Neural progenitor cell (in vitro differentiated cells): Measurements from ENCODE around the gene UNC45A. TPM values are rescaled to one million over a fixed set of nuclear protein-coding genes. Genes with fewer than 3 reads are reported as not detected.

Experiments used
- DNase-seq: peaks from one replicate; pipeline ENCODE4 v3.0.0-alpha.2; 2016; ENCODE audit warnings: low spot score
- H2AFZ ChIP-seq: fragments of 200-600 bp; sonication (generic); replicated peaks from 2 replicates; pipeline ENCODE4 v1.6.1; 2016; ENCODE audit warnings: antibody characterized with exemption
- H3F3A ChIP-seq: fragments of 200-600 bp; sonication (generic); 2 replicates; pipeline ENCODE4 v1.6.1; 2016; ENCODE audit warnings: antibody characterized with exemption, low read depth
- H3K27ac ChIP-seq: fragments of 200-600 bp; sonication (generic); 2 replicates; pipeline ENCODE4 v1.5.1; 2016; ENCODE audit warnings: mild to moderate bottlenecking
- H3K27me3 ChIP-seq: fragments of 200-600 bp; sonication (generic); 2 replicates; pipeline ENCODE4 v1.6.1; 2016; ENCODE audit warnings: mild to moderate bottlenecking, moderate library complexity
- H3K36me3 ChIP-seq: fragments of 200-600 bp; sonication (generic); 2 replicates; pipeline ENCODE4 v1.5.1; 2016
- H3K4me1 ChIP-seq: fragments of 200-600 bp; sonication (generic); 2 replicates; pipeline ENCODE4 v1.6.1; 2016; ENCODE audit warnings: mixed run types
- H3K4me2 ChIP-seq: fragments of 200-600 bp; sonication (generic); 2 replicates; pipeline ENCODE4 v1.6.1; 2016
- H3K4me3 ChIP-seq: fragments of 200-600 bp; sonication (generic); 2 replicates; pipeline ENCODE4 v1.5.1; 2016
- H3K79me2 ChIP-seq: fragments of 200-600 bp; sonication (generic); 2 replicates; pipeline ENCODE4 v1.6.1; 2016; ENCODE audit warnings: low read depth
- H3K9ac ChIP-seq: fragments of 200-600 bp; sonication (generic); 2 replicates; pipeline ENCODE4 v1.6.1; 2016
- H3K9me3 ChIP-seq: fragments of 200-600 bp; sonication (generic); 2 replicates; pipeline ENCODE4 v1.5.1; 2016; ENCODE audit warnings: low read depth
- H4K20me1 ChIP-seq: fragments of 200-600 bp; sonication (generic); 2 replicates; pipeline ENCODE4 v1.6.1; 2016; ENCODE audit warnings: low read depth
- H3K27ac Mint-ChIP-seq: 3 replicates; pipeline ENCODE4 v1.8.0; 2021; ENCODE audit warnings: mixed read lengths
- H3K27me3 Mint-ChIP-seq: 2 replicates; pipeline ENCODE4 v1.8.0; 2022; ENCODE audit warnings: low read depth, mild to moderate bottlenecking, inconsistent platforms, moderate library complexity, mixed read lengths; ENCODE audit not compliant: insufficient read depth
- H3K36me3 Mint-ChIP-seq: 3 replicates; pipeline ENCODE4 v1.8.0; 2021; ENCODE audit warnings: mixed read lengths
- H3K4me1 Mint-ChIP-seq: 3 replicates; pipeline ENCODE4 v1.8.0; 2021; ENCODE audit warnings: mixed read lengths
- H3K4me3 Mint-ChIP-seq: 3 replicates; pipeline ENCODE4 v1.8.0; 2021; ENCODE audit warnings: mild to moderate bottlenecking, moderate library complexity, mixed read lengths
- H3K9me3 Mint-ChIP-seq: 3 replicates; pipeline ENCODE4 v1.8.0; 2020; ENCODE audit warnings: mixed read lengths
- EZH2 ChIP-seq: fragments of 200-600 bp; sonication (generic); IDR thresholded peaks from 2 replicates; pipeline ENCODE4 v1.6.1; 2017; ENCODE audit warnings: antibody characterized with exemption, mild to moderate bottlenecking, moderate library complexity
- EZH2phosphoT487 ChIP-seq: fragments of 200-600 bp; sonication (generic); IDR thresholded peaks from 2 replicates; pipeline ENCODE4 v1.6.1; 2017; ENCODE audit warnings: antibody characterized with exemption
- total RNA-seq: library from RNA; depleted of rRNA; stranded (reverse); fragments of >200 nt; gene quantifications from 2 replicates; pipeline ENCODE4 v1.2.3, GENCODE V29; 2015; ENCODE audit warnings: low replicate concordance
- TF ChIP-seq, protein P1 (sequence below): fragments of 200-600 bp; sonication (generic); IDR thresholded peaks from 2 replicates; pipeline ENCODE4 v1.5.1; 2017; ENCODE audit warnings: antibody characterized with exemption, mild to moderate bottlenecking

UNC45A gene
- total RNA-seq, 1 donor from 2014 or later, result 47.7 TPM

- Mint-ChIP-seq H3K27me3 (peaks cover 2% of the 10 kb centered on the region), H3K9me3 (no peaks in the 10 kb centered on the region), H3K4me3 (peak within 1 kb of the TSS; percentile 91), H3K36me3 (peaks cover 17% of the 10 kb centered on the region), H3K27ac (no peak within 1 kb of the TSS), H3K4me1 (peaks cover 12% of the 10 kb centered on the region)
- Histone ChIP-seq H3F3A (peaks cover 25% of the 10 kb centered on the region), H3K36me3 (no peaks in the 10 kb centered on the region), H3K9ac (peak within 1 kb of the TSS; percentile 44), H3K79me2 (no peaks in the 10 kb centered on the region), H3K4me2 (peak within 1 kb of the TSS; percentile 89), H4K20me1 (peaks cover 4% of the 10 kb centered on the region), H3K27ac (no peak within 1 kb of the TSS), H3K27me3 (peaks cover 33% of the 10 kb centered on the region), H3K9me3 (no peaks in the 10 kb centered on the region), H2AFZ (peak within 1 kb of the TSS; percentile 99), H3K4me3 (peak within 1 kb of the TSS; percentile 86), H3K4me1 (peaks cover 16% of the 10 kb centered on the region)
- peak; percentile 73 for DNase-seq
- TF ChIP-seq EZH2, result peak; percentile 9
- TF ChIP-seq, protein P1, sequence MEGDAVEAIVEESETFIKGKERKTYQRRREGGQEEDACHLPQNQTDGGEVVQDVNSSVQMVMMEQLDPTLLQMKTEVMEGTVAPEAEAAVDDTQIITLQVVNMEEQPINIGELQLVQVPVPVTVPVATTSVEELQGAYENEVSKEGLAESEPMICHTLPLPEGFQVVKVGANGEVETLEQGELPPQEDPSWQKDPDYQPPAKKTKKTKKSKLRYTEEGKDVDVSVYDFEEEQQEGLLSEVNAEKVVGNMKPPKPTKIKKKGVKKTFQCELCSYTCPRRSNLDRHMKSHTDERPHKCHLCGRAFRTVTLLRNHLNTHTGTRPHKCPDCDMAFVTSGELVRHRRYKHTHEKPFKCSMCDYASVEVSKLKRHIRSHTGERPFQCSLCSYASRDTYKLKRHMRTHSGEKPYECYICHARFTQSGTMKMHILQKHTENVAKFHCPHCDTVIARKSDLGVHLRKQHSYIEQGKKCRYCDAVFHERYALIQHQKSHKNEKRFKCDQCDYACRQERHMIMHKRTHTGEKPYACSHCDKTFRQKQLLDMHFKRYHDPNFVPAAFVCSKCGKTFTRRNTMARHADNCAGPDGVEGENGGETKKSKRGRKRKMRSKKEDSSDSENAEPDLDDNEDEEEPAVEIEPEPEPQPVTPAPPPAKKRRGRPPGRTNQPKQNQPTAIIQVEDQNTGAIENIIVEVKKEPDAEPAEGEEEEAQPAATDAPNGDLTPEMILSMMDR, result no peak
Observed at GRCh38 chr15:90902840-90903732, 32.0 kb upstream of the UNC45A start, which contains the start of gene MAN2A2. Gene MAN2A2 (plus strand): TSS chr15:90903302. CDS start chr15:90904208, 906 bp downstream.

DNA sequence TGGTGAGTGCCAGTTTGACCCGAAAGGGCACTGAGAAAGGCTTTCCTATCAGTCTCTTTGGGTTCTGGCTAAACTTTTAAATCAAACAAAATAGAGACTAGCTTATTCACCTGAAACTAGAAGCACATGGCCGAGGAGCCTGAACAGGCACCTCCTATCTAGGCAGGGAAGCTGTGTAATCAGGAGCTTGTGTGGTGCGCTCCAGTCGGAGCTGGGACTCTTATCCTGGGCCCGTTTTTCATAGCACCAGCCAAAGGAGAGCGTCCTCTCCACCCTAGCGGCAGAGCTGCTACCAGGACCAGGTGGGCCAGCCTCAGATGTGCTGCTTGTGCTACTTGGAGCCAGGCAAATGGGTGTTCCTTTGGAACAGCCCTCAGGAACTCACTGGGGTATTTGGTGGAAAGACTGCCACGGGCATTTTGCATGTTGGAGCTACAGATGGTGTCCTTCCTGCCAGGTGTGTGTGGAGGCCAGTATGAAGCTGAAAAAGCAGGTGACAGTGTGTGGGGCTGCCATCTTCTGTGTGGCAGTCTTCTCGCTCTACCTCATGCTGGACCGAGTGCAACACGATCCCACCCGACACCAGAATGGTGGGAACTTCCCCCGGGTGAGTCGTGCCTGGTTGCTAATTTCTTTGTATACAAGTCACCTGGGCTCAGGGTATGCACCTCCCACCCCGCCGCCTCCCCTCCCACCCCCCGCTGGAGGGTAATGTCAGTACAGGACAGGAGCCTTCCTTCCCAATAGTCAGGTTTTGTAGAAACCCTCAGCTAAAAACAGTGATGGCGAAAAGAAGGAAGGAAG lies 31.1 kb upstream of the UNC45A start:
- H2AFZ ChIP-seq, result peak overlapping the region; percentile 99
- Mint-ChIP-seq H3K4me1 (peaks cover 12% of the 10 kb centered on the region), H3K4me3 (peak overlapping the region; percentile 87), H3K36me3 (peaks cover 17% of the 10 kb centered on the region), H3K27me3 (peaks cover 2% of the 10 kb centered on the region), H3K27ac (no peak overlapping the region), H3K9me3 (no peaks in the 10 kb centered on the region)
- H3K4me3 ChIP-seq, result peak overlapping the region; percentile 86
- no peak overlapping the region for H3K9ac ChIP-seq
- peaks cover 33% of the 10 kb centered on the region for H3K27me3 ChIP-seq
- peaks cover 25% of the 10 kb centered on the region for H3F3A ChIP-seq
- no peak overlapping the region for H3K27ac ChIP-seq
- peaks cover 4% of the 10 kb centered on the region for H4K20me1 ChIP-seq
- peak; percentile 58 for DNase-seq
- no peaks in the 10 kb centered on the region for H3K9me3 ChIP-seq
- peak overlapping the region; percentile 89 for H3K4me2 ChIP-seq
- H3K4me1 ChIP-seq, result peaks cover 16% of the 10 kb centered on the region
- TF ChIP-seq, protein P1, result peak; percentile 26
- no peak for TF ChIP-seq EZH2phosphoT487
- TF ChIP-seq EZH2, result no peak
- H3K79me2 ChIP-seq, result no peaks in the 10 kb centered on the region
- H3K36me3 ChIP-seq, result no peaks in the 10 kb centered on the region

- Histone ChIP-seq H3K9ac (no peak overlapping the region), H3F3A (peaks cover 25% of the 10 kb centered on the region), H3K27ac (no peak overlapping the region), H3K27me3 (peaks cover 33% of the 10 kb centered on the region), H4K20me1 (peaks cover 4% of the 10 kb centered on the region), H3K4me3 (no peak overlapping the region), H3K36me3 (no peaks in the 10 kb centered on the region), H3K79me2 (no peaks in the 10 kb centered on the region), H3K4me1 (peaks cover 16% of the 10 kb centered on the region), H3K9me3 (no peaks in the 10 kb centered on the region), H2AFZ (no peak overlapping the region), H3K4me2 (no peak overlapping the region)
- no peak overlapping the region for H3K27ac Mint-ChIP-seq
- H3K9me3 Mint-ChIP-seq, result no peaks in the 10 kb centered on the region
- no peak for TF ChIP-seq EZH2phosphoT487
- H3K36me3 Mint-ChIP-seq, result peaks cover 17% of the 10 kb centered on the region
- H3K27me3 Mint-ChIP-seq, result peaks cover 2% of the 10 kb centered on the region
- peaks cover 12% of the 10 kb centered on the region for H3K4me1 Mint-ChIP-seq
- peak overlapping the region; percentile 52 for H3K4me3 Mint-ChIP-seq
- DNase-seq, result no peak
Observed at GRCh38 chr15:90904746-90905145, 30.3 kb upstream of the UNC45A start.
